ENCODE measurements around the gene HLA-C.

DNA sequence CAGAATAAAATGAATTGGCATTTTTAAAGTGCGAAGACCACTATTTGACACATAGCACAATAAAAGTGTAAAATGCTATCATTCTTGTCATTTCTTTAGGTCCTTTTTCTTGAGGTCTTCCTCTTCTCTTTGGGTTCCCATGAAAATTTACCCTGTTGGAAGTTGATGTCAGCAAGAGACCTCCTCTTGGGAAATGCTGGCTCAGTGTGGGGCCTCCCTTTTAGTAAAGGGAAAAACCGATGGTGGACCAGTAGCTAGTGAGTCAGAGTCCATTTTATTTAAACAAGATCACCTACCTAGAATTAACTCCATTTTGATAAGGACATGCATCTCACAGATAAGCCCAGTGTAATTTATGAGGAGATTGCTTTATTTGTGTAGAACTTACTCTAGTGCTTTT is 37.7 kb upstream of the HLA-C start:
- no peak for TF ChIP-seq CTCF (IDR thresholded peaks at IDR 0.05)
- no peak for TF ChIP-seq POLR2A (IDR thresholded peaks at IDR 0.05)

Data from esophagus squamous epithelium (tissue), 4 donors.